HepG2 (cell line): ENCODE results near the gene CLDN3. TPM values are rescaled to one million over a fixed set of nuclear protein-coding genes. Genes with fewer than 3 reads are reported as not detected.

ENCODE experiments used
- ATAC-seq: fragments of 200-7000 bp; cut with Tn5 transposase; 3 replicates; pipeline ENCODE4 v1.9.1; 2020; ENCODE audit warnings: mild to moderate bottlenecking, moderate library complexity
- BruUV-seq: library from RNA; stranded (reverse); fragments of 400-500 nt; replicated peaks from 2 replicates; lab custom pipeline; 2021; lab: Mats Ljungman, UMichigan
- CTCF ChIA-PET: fragments of 300-600 bp; formaldehyde crosslinking; extraction: SDS; loops from one replicate; lab custom pipeline; 2021; ENCODE audit warnings: low total read pairs, inconsistent platforms, low intra/inter-chr PET ratio; lab: Yijun Ruan, JAX
- POLR2A ChIA-PET: fragments of 350-600 bp; sonication (Branson Sonifier 250); formaldehyde crosslinking; loops from one replicate; lab custom pipeline; 2020; ENCODE audit warnings: antibody characterized with exemption, inconsistent platforms; lab: Yijun Ruan, JAX
- DNase-seq: peaks from one replicate; pipeline ENCODE4 v3.0.0-alpha.2; 2015; ENCODE audit warnings: low spot score
- FAIRE-seq: peaks from 3 replicates; lab custom pipeline; 2011; peaks lifted over from hg19 to GRCh38; lab: Jason Lieb, UNC
- H2AFZ ChIP-seq: one replicate; pipeline ENCODE4 v1.6.1; 2011; ENCODE audit warnings: low read length, inconsistent platforms
- H3K27ac ChIP-seq: fragments of 300-600 bp; 3 replicates; pipeline ENCODE4 v1.8.0; 2011; ENCODE audit warnings: mixed run types, mild to moderate bottlenecking, mixed read lengths, low read length, inconsistent platforms; ENCODE audit not compliant: insufficient read depth; ENCODE audit errors: extremely low read length
- H3K27me3 ChIP-seq, 2 experiments: fragments of 200-600 bp in 1 of 2; 2 replicates in 1 of 2; 3 replicates in 1 of 2; pipeline versions ENCODE4 v1.6.0 to v1.8.0; 2011; ENCODE audit warnings: low read length in 2 of 2, mild to moderate bottlenecking in 2 of 2, moderate library complexity in 2 of 2, inconsistent platforms in 1 of 2; ENCODE audit not compliant: insufficient read depth in 2 of 2, control insufficient read depth in 1 of 2
- H3K36me3 ChIP-seq, 2 experiments: fragments of 200-600 bp in 1 of 2; replicated peaks in 1 of 2; 2 replicates in 1 of 2; 3 replicates in 1 of 2; pipeline versions ENCODE4 v1.5.1 to v1.8.0; 2011; ENCODE audit warnings: low read length in 2 of 2, inconsistent platforms in 1 of 2; ENCODE audit not compliant: insufficient read depth in 2 of 2, control insufficient read depth in 1 of 2
- H3K4me1 ChIP-seq: 2 replicates; pipeline ENCODE4 v1.5.1; 2012; ENCODE audit warnings: low read length, inconsistent platforms; ENCODE audit not compliant: insufficient read depth
- H3K4me2 ChIP-seq: 2 replicates; pipeline ENCODE4 v1.6.0; 2011; ENCODE audit warnings: low read depth, low read length, inconsistent platforms
- H3K4me3 ChIP-seq, 3 experiments: fragments of 200-600 bp in 1 of 3; sonication (generic), shearing (Covaris generic) in 1 of 3; replicated peaks in 1 of 3; 2 replicates each; pipeline ENCODE4 v1.5.1; 2011 to 2016; ENCODE audit warnings: low read length in 3 of 3, inconsistent platforms in 2 of 3, low read depth in 2 of 3, mild to moderate bottlenecking in 2 of 3, control low read depth in 1 of 3, mixed read lengths in 1 of 3; ENCODE audit not compliant: insufficient read depth in 1 of 3
- H3K79me2 ChIP-seq: one replicate; pipeline ENCODE4 v1.6.1; 2011; ENCODE audit warnings: low read length, inconsistent platforms; ENCODE audit not compliant: insufficient read depth
- H3K9ac ChIP-seq: 2 replicates; pipeline ENCODE4 v1.6.0; 2011; ENCODE audit warnings: mild to moderate bottlenecking, low read depth, low read length, inconsistent platforms; ENCODE audit not compliant: insufficient read depth
- H3K9me3 ChIP-seq: 2 replicates; pipeline ENCODE4 v1.5.1; 2012; ENCODE audit warnings: mild to moderate bottlenecking, low read length
- H4K20me1 ChIP-seq: 2 replicates; pipeline ENCODE4 v1.6.0; 2011; ENCODE audit warnings: inconsistent platforms, mild to moderate bottlenecking, low read length, moderate library complexity; ENCODE audit not compliant: insufficient read depth
- ELF3 ChIP-seq: IDR thresholded peaks from 2 replicates; pipeline ENCODE4 v1.6.1; 2016; ENCODE audit warnings: missing genetic modification reagents, missing compliant biosample characterization
- GTF3A ChIP-seq: sonication (generic); formaldehyde crosslinking; conservative IDR thresholded peaks from 2 replicates; pipeline ENCODE4 v1.4.0; 2020; ENCODE audit warnings: mild to moderate bottlenecking, missing genetic modification reagents
- NFE2 ChIP-seq: sonication (generic); formaldehyde crosslinking; IDR thresholded peaks from 2 replicates; pipeline ENCODE4 v1.4.0; 2020; ENCODE audit warnings: missing genetic modification reagents
- NFE2L2 ChIP-seq: fragments of 150-350 bp; IDR thresholded peaks from 2 replicates; pipeline ENCODE4 v1.6.1; 2014; ENCODE audit warnings: low read length
- YY1 ChIP-seq: IDR thresholded peaks from 2 replicates; pipeline ENCODE4 v1.6.1; 2011; ENCODE audit warnings: low read length, low read depth, moderate library complexity, mild to moderate bottlenecking; ENCODE audit not compliant: insufficient read depth, insufficient replicate concordance
- ZNF225 ChIP-seq: sonication (generic); formaldehyde crosslinking; IDR thresholded peaks from 2 replicates; pipeline ENCODE4 v1.4.0; 2020; ENCODE audit warnings: mild to moderate bottlenecking, missing genetic modification reagents
- ZSCAN31 ChIP-seq: sonication (generic); formaldehyde crosslinking; IDR thresholded peaks from 2 replicates; pipeline ENCODE4 v1.5.0; 2020; ENCODE audit warnings: low read depth, mild to moderate bottlenecking, missing genetic modification reagents
- WGBS: methylation state at CpG from one replicate; pipeline ENCODE4 v1.1.6; 2017; ENCODE audit warnings: low lambda C conversion rate; 5-methylcytosine and 5-hydroxymethylcytosine counted together
- in situ Hi-C: cut with HindIII; loops from 2 replicates; pipeline ENCODE4 v1.10.0; 2017; ENCODE audit warnings: low pct_unique_long_range_greater_than_20kb; ENCODE audit not compliant: extremely low pct_ligation_motif_present
- intact Hi-C: fragments of 100-400 bp; cut with micrococcal nuclease; formaldehyde crosslinking; loops from one replicate; pipeline ENCODE4 v1.10.0; 2022; ENCODE audit not compliant: unreplicated experiment
- polyA plus RNA-seq, 8 experiments: library from polyadenylated mRNA; depleted of rRNA in 3 of 8; stranded (reverse) in 7 of 8; unstranded in 1 of 8; fragments of >200 nt; fragmentation: Illumina TruSeq in 4 of 8; extraction: Trizol in 4 of 8; gene quantifications; 2 replicates each; pipeline versions ENCODE4 v1.2.1 to v1.2.3, GENCODE V29; 2011 to 2016; ENCODE audit warnings: low read depth in 4 of 8, missing spikeins in 1 of 8, mixed read lengths in 1 of 8; ENCODE audit not compliant: insufficient read depth in 1 of 8
- total RNA-seq, 5 experiments: library from RNA; depleted of rRNA; stranded (reverse); fragments of >200 nt; fragmentation: Illumina TruSeq; extraction: Trizol; gene quantifications; 2 replicates each; pipeline ENCODE4 v1.2.3, GENCODE V29; 2016; ENCODE audit warnings: low read depth in 1 of 5
- TF ChIP-seq, protein P1 (sequence below): sonication (generic); formaldehyde crosslinking; IDR thresholded peaks from 2 replicates; pipeline ENCODE4 v1.8.0; 2022; ENCODE audit warnings: low read depth, missing genetic modification reagents

Gene CLDN3
- total and polyA plus RNA-seq, 2 of the 13 experiments (the other 11 are each of a cell fraction or from before 2014, with no cell fraction given): 0.31 to 0.51 TPM

DNA sequence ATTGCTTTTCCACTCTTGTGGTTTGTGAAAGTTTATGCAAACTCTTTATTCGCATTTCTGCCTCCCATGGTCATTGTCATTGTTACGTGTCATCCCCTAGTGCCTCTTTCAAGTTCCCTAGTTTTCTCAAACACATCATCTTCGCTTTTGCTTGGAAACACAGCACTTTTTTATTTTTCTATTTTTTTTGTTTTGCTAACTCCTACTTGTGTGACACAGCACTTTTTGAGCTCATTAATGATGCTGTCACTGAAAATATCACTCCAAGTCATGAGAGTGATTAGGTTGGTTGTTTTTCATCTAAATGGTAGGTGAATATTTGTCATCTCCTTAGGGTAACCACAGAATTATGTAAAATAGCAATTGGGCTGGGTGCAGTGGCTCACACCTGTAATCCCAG, 42.1 kb downstream of the CLDN3 start:
- no peak overlapping the region for H3K4me2 ChIP-seq
- H3K36me3 ChIP-seq: no peaks in the 10 kb centered on the region
- no peaks in the 10 kb centered on the region; a peak in 1 of 5 replicates for H3K27me3 ChIP-seq
- in situ Hi-C loops: no loop called here
- intact Hi-C loops: loop anchor here (5.0 kb wide), 1 partner anchor 116 kb away; no protein-coding TSS in a partner anchor
- no TSS peak for BruUV-seq
- H3K9me3 ChIP-seq: no peaks in the 10 kb centered on the region
- H3K27ac ChIP-seq: no peak overlapping the region
- FAIRE-seq (no peak), DNase-seq (no peak), ATAC-seq (no peak)
- no peak overlapping the region for H2AFZ ChIP-seq
- no peak overlapping the region for H3K4me3 ChIP-seq
- H3K9ac ChIP-seq: no peak overlapping the region
- ChIA-PET CTCF (no interaction called here), POLR2A (interaction anchor here (0.9 kb wide), 1 partner anchor 10 kb away, joined by 5 read pairs; the partner anchor contains the start of gene ABHD11)
- TF ChIP-seq ZSCAN31 (no peak), NFE2 (CRISPR knock-in tag) (no peak), YY1 (no peak), ZNF225 (no peak), NFE2L2 (peak; percentile 42; the same call in 1 of the 2 replicates), ELF3 (CRISPR knock-in tag) (no peak), GTF3A (CRISPR knock-in tag) (no peak)
- TF ChIP-seq, protein P1, sequence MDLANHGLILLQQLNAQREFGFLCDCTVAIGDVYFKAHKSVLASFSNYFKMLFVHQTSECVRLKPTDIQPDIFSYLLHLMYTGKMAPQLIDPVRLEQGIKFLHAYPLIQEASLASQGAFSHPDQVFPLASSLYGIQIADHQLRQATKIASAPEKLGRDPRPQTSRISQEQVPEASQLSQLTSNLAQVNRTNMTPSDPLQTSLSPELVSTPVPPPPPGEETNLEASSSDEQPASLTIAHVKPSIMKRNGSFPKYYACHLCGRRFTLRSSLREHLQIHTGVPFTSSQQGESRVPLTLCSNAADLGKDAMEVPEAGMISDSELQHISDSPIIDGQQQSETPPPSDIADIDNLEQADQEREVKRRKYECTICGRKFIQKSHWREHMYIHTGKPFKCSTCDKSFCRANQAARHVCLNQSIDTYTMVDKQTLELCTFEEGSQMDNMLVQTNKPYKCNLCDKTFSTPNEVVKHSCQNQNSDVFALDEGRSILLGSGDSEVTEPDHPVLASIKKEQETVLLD (CRISPR knock-in tag): no peak
- H3K79me2 ChIP-seq: no peaks in the 10 kb centered on the region
- WGBS: 35% methylated on average over 3 of the region's 3 CpGs
- peaks cover 20% of the 10 kb centered on the region for H3K4me1 ChIP-seq
- no peaks in the 10 kb centered on the region for H4K20me1 ChIP-seq
